NT2/D1 (cell line): Measurements from ENCODE around the gene AKAP6.

ENCODE experiments used
- YY1 ChIP-seq: IDR thresholded peaks from 2 replicates; pipeline ENCODE4 v1.6.1; 2011; ENCODE audit not compliant: insufficient read length, insufficient read depth
- ZNF274 ChIP-seq: IDR thresholded peaks from 2 replicates; pipeline ENCODE4 v1.6.1; 2011; ENCODE audit warnings: mild to moderate bottlenecking, low read depth, low read length

GRCh38 chr14:32738206-32738871 lies 409.2 kb downstream of the AKAP6 start:
- TF ChIP-seq YY1 (no peak), ZNF274 (no peak)
